HL-60 (cell line): ENCODE results near the gene NOP10.

ENCODE experiments used
- POLR2AphosphoS5 ChIP-seq: IDR thresholded peaks from 2 replicates; pipeline ENCODE4 v1.6.1; 2012; ENCODE audit warnings: low read depth
- TF ChIP-seq, protein P1 (sequence below): IDR thresholded peaks from one replicate; pipeline ENCODE4 v1.5.1; 2011; ENCODE audit warnings: low read length, control low read depth, inconsistent platforms; ENCODE audit not compliant: insufficient read depth

DNA sequence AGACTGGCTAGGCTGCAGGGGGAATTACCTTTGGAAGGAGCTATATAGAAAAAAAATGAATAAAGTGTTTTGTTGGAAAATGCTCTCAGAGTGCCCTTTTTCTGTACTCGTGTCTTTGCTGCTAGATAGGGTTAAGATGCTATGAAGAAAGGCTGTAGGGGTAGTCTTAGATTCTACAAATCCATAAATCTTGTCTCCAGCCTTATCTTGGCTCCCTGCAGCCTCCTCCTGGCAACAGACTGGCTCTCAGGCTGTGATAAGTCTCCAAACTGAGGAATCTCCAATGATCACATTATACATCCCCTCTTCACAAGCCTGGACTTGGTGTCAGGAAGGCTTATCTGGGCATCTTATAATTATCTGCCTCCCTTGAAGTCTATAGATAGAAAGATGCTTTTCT, 14.7 kb upstream of the NOP10 start:
- TF ChIP-seq, protein P1, sequence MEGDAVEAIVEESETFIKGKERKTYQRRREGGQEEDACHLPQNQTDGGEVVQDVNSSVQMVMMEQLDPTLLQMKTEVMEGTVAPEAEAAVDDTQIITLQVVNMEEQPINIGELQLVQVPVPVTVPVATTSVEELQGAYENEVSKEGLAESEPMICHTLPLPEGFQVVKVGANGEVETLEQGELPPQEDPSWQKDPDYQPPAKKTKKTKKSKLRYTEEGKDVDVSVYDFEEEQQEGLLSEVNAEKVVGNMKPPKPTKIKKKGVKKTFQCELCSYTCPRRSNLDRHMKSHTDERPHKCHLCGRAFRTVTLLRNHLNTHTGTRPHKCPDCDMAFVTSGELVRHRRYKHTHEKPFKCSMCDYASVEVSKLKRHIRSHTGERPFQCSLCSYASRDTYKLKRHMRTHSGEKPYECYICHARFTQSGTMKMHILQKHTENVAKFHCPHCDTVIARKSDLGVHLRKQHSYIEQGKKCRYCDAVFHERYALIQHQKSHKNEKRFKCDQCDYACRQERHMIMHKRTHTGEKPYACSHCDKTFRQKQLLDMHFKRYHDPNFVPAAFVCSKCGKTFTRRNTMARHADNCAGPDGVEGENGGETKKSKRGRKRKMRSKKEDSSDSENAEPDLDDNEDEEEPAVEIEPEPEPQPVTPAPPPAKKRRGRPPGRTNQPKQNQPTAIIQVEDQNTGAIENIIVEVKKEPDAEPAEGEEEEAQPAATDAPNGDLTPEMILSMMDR: no peak
- TF ChIP-seq POLR2AphosphoS5: no peak
